K562 (cell line): ENCODE data around the gene GMDS. TPM values are rescaled to one million over a fixed set of nuclear protein-coding genes. Genes with fewer than 3 reads are reported as not detected.

Experiments
- ATAC-seq: fragments of 200-7000 bp; cut with Tn5 transposase; 3 replicates; pipeline ENCODE4 v1.9.1; 2020; ENCODE audit warnings: moderate library complexity
- BruUV-seq: library from RNA; stranded (reverse); fragments of 400-500 nt; replicated peaks from 2 replicates; lab custom pipeline; 2021; lab: Mats Ljungman, UMichigan
- CTCF ChIA-PET: fragments of 300-600 bp; formaldehyde crosslinking; extraction: SDS; loops from one replicate; lab custom pipeline; 2021; ENCODE audit warnings: low intra/inter-chr PET ratio; lab: Yijun Ruan, JAX
- POLR2A ChIA-PET: fragments of 300-600, 350-650 bp; sonication (Branson Sonifier 250); formaldehyde crosslinking; extraction: SDS; loops from one replicate; lab custom pipeline; 2021; ENCODE audit warnings: antibody characterized with exemption, inconsistent platforms; lab: Yijun Ruan, JAX
- DNase-seq, 4 experiments: peaks; one replicate each; pipeline versions ENCODE4 v3.0.0 to v3.0.0-alpha.2; 2011 to 2018; ENCODE audit warnings: low spot score in 3 of 4, mixed read lengths in 3 of 4; ENCODE audit errors: extremely low read depth in 1 of 4
- FAIRE-seq: peaks from 2 replicates; lab custom pipeline; 2011; peaks lifted over from hg19 to GRCh38; lab: Jason Lieb, UNC
- H2AFZ ChIP-seq: 2 replicates; pipeline ENCODE4 v1.6.0; 2011; ENCODE audit warnings: low read depth, low read length, control low read depth, inconsistent platforms
- H3K27ac ChIP-seq: fragments of 200-600 bp; 3 replicates; pipeline ENCODE4 v1.8.0; 2011; ENCODE audit warnings: low read depth, mild to moderate bottlenecking, control low read depth, inconsistent platforms, low read length, moderate library complexity, mixed read lengths; ENCODE audit errors: extremely low read depth
- H3K27me3 ChIP-seq, 2 experiments: fragments of 300-600 bp in 1 of 2; 2 replicates in 1 of 2; 3 replicates in 1 of 2; pipeline versions ENCODE4 v1.6.0 to v1.8.0; 2011; ENCODE audit warnings: inconsistent platforms in 2 of 2, low read length in 2 of 2, mild to moderate bottlenecking in 1 of 2, mixed read lengths in 1 of 2, moderate library complexity in 1 of 2; ENCODE audit not compliant: control insufficient read depth in 2 of 2, insufficient read depth in 2 of 2
- H3K36me3 ChIP-seq: fragments of 300-600 bp; 3 replicates; pipeline ENCODE4 v1.8.0; 2011; ENCODE audit warnings: mild to moderate bottlenecking, low read length, inconsistent platforms; ENCODE audit not compliant: control insufficient read depth, insufficient read depth
- H3K4me1 ChIP-seq, 2 experiments: fragments of 200-600 bp in 1 of 2; replicated peaks in 1 of 2; 2 replicates in 1 of 2; 3 replicates in 1 of 2; pipeline versions ENCODE4 v1.5.1 to v1.8.0; 2011; ENCODE audit warnings: inconsistent platforms in 2 of 2, low read length in 2 of 2, mild to moderate bottlenecking in 1 of 2, mixed read lengths in 1 of 2, moderate library complexity in 1 of 2; ENCODE audit not compliant: control insufficient read depth in 2 of 2, insufficient read depth in 2 of 2
- H3K4me2 ChIP-seq: 2 replicates; pipeline ENCODE4 v1.6.1; 2011; ENCODE audit warnings: low read length, control low read depth, inconsistent platforms, mixed read lengths; ENCODE audit not compliant: insufficient read depth
- H3K4me3 ChIP-seq: fragments of 200-600 bp; sonication (generic), shearing (Covaris generic); 2 replicates; pipeline ENCODE4 v1.5.1; 2016; ENCODE audit warnings: control low read depth, inconsistent platforms
- H3K79me2 ChIP-seq: fragments of 200-600 bp; 3 replicates; pipeline ENCODE4 v1.8.0; 2011; ENCODE audit warnings: low read length, inconsistent platforms; ENCODE audit not compliant: control insufficient read depth, insufficient read depth
- H3K9ac ChIP-seq, 2 experiments: 2 replicates each; pipeline versions ENCODE4 v1.6.0 to v1.6.1; 2011; ENCODE audit warnings: low read depth in 2 of 2, low read length in 2 of 2, control low read depth in 1 of 2, inconsistent platforms in 1 of 2, mild to moderate bottlenecking in 1 of 2, mixed read lengths in 1 of 2; ENCODE audit not compliant: insufficient read depth in 1 of 2
- H3K9me1 ChIP-seq: one replicate; pipeline ENCODE4 v1.6.0; 2011; ENCODE audit warnings: inconsistent platforms, mild to moderate bottlenecking, low read length, moderate library complexity; ENCODE audit not compliant: control insufficient read depth, insufficient read depth
- H3K9me3 ChIP-seq: replicated peaks from 2 replicates; pipeline ENCODE4 v1.5.1; 2011; ENCODE audit warnings: low read depth, low read length, inconsistent platforms; ENCODE audit not compliant: control insufficient read depth, insufficient read depth
- H4K20me1 ChIP-seq: replicated peaks from 2 replicates; pipeline ENCODE4 v1.6.1; 2011; ENCODE audit warnings: low read length, inconsistent platforms, mixed read lengths; ENCODE audit not compliant: control insufficient read depth, insufficient read depth
- GATAD2B ChIP-seq: fragments of 450-650 bp; IDR thresholded peaks from 2 replicates; pipeline ENCODE4 v1.6.1; 2017; ENCODE audit warnings: mild to moderate bottlenecking, borderline replicate concordance
- MLX ChIP-seq, 2 experiments: fragments of 450-650 bp in 1 of 2; sonication (generic) in 1 of 2; formaldehyde crosslinking; conservative IDR thresholded peaks; 2 replicates each; pipeline versions ENCODE4 v1.4.0 to v1.8.1; 2020 to 2022; ENCODE audit warnings: mild to moderate bottlenecking in 1 of 2, missing genetic modification reagents in 1 of 2
- MXD1 ChIP-seq: fragments of 250-450 bp; sonication (Bioruptor Pico); IDR thresholded peaks from 2 replicates; pipeline ENCODE4 v1.8.0; 2021; ENCODE audit warnings: borderline replicate concordance, mild to moderate bottlenecking, moderate library complexity; ENCODE audit not compliant: poor library complexity, severe bottlenecking
- POLR2A ChIP-seq: fragments of 450-650 bp; conservative IDR thresholded peaks from 2 replicates; pipeline ENCODE4 v1.6.1; 2016
- YBX1 ChIP-seq: fragments of 450-650 bp; IDR thresholded peaks from 2 replicates; pipeline ENCODE4 v1.7.1; 2016; ENCODE audit warnings: mild to moderate bottlenecking
- ZBTB33 ChIP-seq: sonication (generic); formaldehyde crosslinking; IDR thresholded peaks from 2 replicates; pipeline ENCODE4 v1.8.1; 2023; ENCODE audit warnings: mild to moderate bottlenecking, missing genetic modification reagents
- WGBS: fragments of 100-300 bp; shearing (Covaris generic); methylation state at CpG from one replicate; pipeline ENCODE4 v1.1.6; 2016; ENCODE audit warnings: low coverage, mixed read lengths; ENCODE audit not compliant: insufficient coverage; ENCODE audit errors: missing lambda C conversion rate; 5-methylcytosine and 5-hydroxymethylcytosine counted together
- in situ Hi-C: fragments of 300-500 bp; cut with MboI; formaldehyde crosslinking; loops from 4 replicates; pipeline ENCODE4 v1.15.0; 2018; ENCODE audit warnings: inconsistent platforms, mixed read lengths
- intact Hi-C: fragments of 100-400 bp; cut with micrococcal nuclease; formaldehyde crosslinking; loops from 2 replicates; pipeline ENCODE4 v1.14.2; 2022
- polyA plus RNA-seq, 8 experiments: library from polyadenylated mRNA; depleted of rRNA in 4 of 8; stranded (reverse) in 5 of 8; unstranded in 3 of 8; fragments of >200 nt; fragmentation: Nextera tagmentation in 2 of 8; fragmentation: Illumina TruSeq in 1 of 8; extraction: Ambion mirVana in 2 of 8; extraction: Trizol in 1 of 8; gene quantifications; 2 replicates each; pipeline versions ENCODE4 v1.2.1 to v1.2.3, GENCODE V29; 2011 to 2014; ENCODE audit warnings: inconsistent platforms in 1 of 8, missing spikeins in 1 of 8
- total RNA-seq, 7 experiments: library from RNA; depleted of rRNA in 6 of 7; stranded (reverse); fragments of >200 nt in 6 of 7; fragmentation: Illumina TruSeq in 2 of 7; extraction: Trizol in 2 of 7; gene quantifications; 2 replicates each; pipeline versions ENCODE4 v1.2.1 to v1.2.3, GENCODE V29; 2011 to 2021; ENCODE audit warnings: low replicate concordance in 1 of 7

GMDS gene
- total and polyA plus RNA-seq, 9 of the 15 experiments (the other 6 are each of a cell fraction or from before 2014, with no cell fraction given): 0.48 to 31.8 (median 13.4) TPM

GRCh38 chr6:1702580-1703051, 542.8 kb downstream of the GMDS start (continued):
- no peak for TF ChIP-seq MLX (CRISPR knock-in tag; conservative IDR thresholded peaks at IDR 0.05)

- Histone ChIP-seq H3K4me3 (no peak overlapping the region), H3K9me3 (no peaks in the 10 kb centered on the region), H2AFZ (no peak overlapping the region), H3K9ac (no peak overlapping the region), H4K20me1 (peaks cover 4% of the 10 kb centered on the region; the same call in 1 of the 2 replicates), H3K27me3 (peaks cover 6 to 30% of the 10 kb centered on the region in 2 experiments; a peak in 2 of 5 replicates), H3K9me1 (no peaks in the 10 kb centered on the region), H3K4me2 (no peak overlapping the region; the same call in 1 of the 2 replicates), H3K36me3 (no peaks in the 10 kb centered on the region), H3K4me1 (peaks cover 25 to 26% of the 10 kb centered on the region in 2 experiments; a peak in 4 of 5 replicates), H3K79me2 (no peaks in the 10 kb centered on the region), H3K27ac (no peak overlapping the region)
- FAIRE-seq: peak; percentile 19
- DNase-seq: no peak
- BruUV-seq: no TSS peak
- no peak for ATAC-seq
- ChIA-PET CTCF (no interaction called here), POLR2A (interaction anchor here (1.0 to 2.0 kb wide), 3 partner anchors 14 to 19 kb away, joined by 4 to 10 read pairs (median 4); no protein-coding TSS in a partner anchor)
- in situ Hi-C loops: no loop called here
- TF ChIP-seq GATAD2B: no peak
- TF ChIP-seq POLR2A: no peak
- peak; percentile 54 for TF ChIP-seq ZBTB33
- TF ChIP-seq MXD1 (CRISPR knock-in tag): no peak
- TF ChIP-seq YBX1: no peak
- intact Hi-C loops: no loop called here
- WGBS: 26% methylated on average over 12 of the region's 12 CpGs
These were observed 543.6 kb downstream of the GMDS start for GRCh38 chr6:1701668-1702353.
